Endothelial cell of umbilical vein (primary cell): ENCODE measurements around the gene MYCT1. TPM values are rescaled to one million over a fixed set of nuclear protein-coding genes. Genes with fewer than 3 reads are reported as not detected.
A peak's percentile ranks its signal among the peaks of the same experiment; 100 is the strongest.

Experiments
- BruUV-seq: library from RNA; stranded (reverse); fragments of 400-500 nt; replicated peaks from 2 replicates; lab custom pipeline; 2021; lab: Mats Ljungman, UMichigan
- CTCF ChIA-PET: fragments of 300-600, 350-600 bp; sonication (Branson Sonifier 250); formaldehyde crosslinking; loops from one replicate; lab custom pipeline; 2021; ENCODE audit warnings: antibody characterized with exemption, inconsistent platforms; lab: Charles Lee
- POLR2A ChIA-PET: fragments of 300-600, 350-600 bp; sonication (Branson Sonifier 250); formaldehyde crosslinking; loops from one replicate; lab custom pipeline; 2021; ENCODE audit warnings: antibody characterized with exemption, inconsistent platforms; lab: Charles Lee
- DNase-seq: peaks from one replicate; pipeline ENCODE4 v3.0.0-alpha.2; 2011; ENCODE audit warnings: low read depth, low spot score
- FAIRE-seq: peaks from 2 replicates; lab custom pipeline; 2011; peaks lifted over from hg19 to GRCh38; lab: Jason Lieb, UNC
- H2AFZ ChIP-seq: 2 replicates; pipeline ENCODE4 v1.6.0; 2012; ENCODE audit warnings: low read depth, low read length, control low read depth, inconsistent platforms
- H3K27ac ChIP-seq: 2 replicates; pipeline ENCODE4 v1.5.1; 2011; ENCODE audit warnings: low read depth, mild to moderate bottlenecking, control low read depth, low read length, moderate library complexity; ENCODE audit not compliant: insufficient read depth
- H3K27me3 ChIP-seq, 2 experiments: 2 replicates each; pipeline versions ENCODE4 v1.6.0 to v1.6.1; 2011; ENCODE audit warnings: low read length in 2 of 2, mixed read lengths in 1 of 2; ENCODE audit not compliant: control insufficient read depth in 2 of 2, insufficient read depth in 2 of 2
- H3K36me3 ChIP-seq, 2 experiments: 2 replicates in 1 of 2; 3 replicates in 1 of 2; pipeline ENCODE4 v1.5.1; 2011; ENCODE audit warnings: low read length in 2 of 2, mild to moderate bottlenecking in 1 of 2, moderate library complexity in 1 of 2; ENCODE audit not compliant: control insufficient read depth in 2 of 2, insufficient read depth in 2 of 2; ENCODE audit errors: extremely low read depth in 1 of 2
- H3K4me1 ChIP-seq: 3 replicates; pipeline ENCODE4 v1.5.1; 2011; ENCODE audit warnings: mild to moderate bottlenecking, low read length; ENCODE audit not compliant: control insufficient read depth, insufficient read depth; ENCODE audit errors: extremely low read depth
- H3K4me2 ChIP-seq: 2 replicates; pipeline ENCODE4 v1.6.1; 2011; ENCODE audit warnings: low read length, control low read depth, mixed read lengths; ENCODE audit not compliant: insufficient read depth
- H3K4me3 ChIP-seq, 3 experiments: fragments of 200-600 bp in 1 of 3; sonication (generic), shearing (Covaris generic) in 1 of 3; replicated peaks in 1 of 3; 2 replicates each; pipeline ENCODE4 v1.5.1; 2011 to 2016; ENCODE audit warnings: control low read depth in 3 of 3, low read length in 3 of 3, mild to moderate bottlenecking in 2 of 3, inconsistent platforms in 1 of 3, low read depth in 1 of 3, moderate library complexity in 1 of 3; ENCODE audit not compliant: insufficient read depth in 1 of 3
- H3K79me2 ChIP-seq: 2 replicates; pipeline ENCODE4 v1.6.0; 2012; ENCODE audit warnings: low read length, inconsistent platforms; ENCODE audit not compliant: control insufficient read depth, insufficient read depth
- H3K9ac ChIP-seq: replicated peaks from 2 replicates; pipeline ENCODE3; 2011; ENCODE audit warnings: low read length, control low read depth; ENCODE audit not compliant: insufficient read depth; ENCODE audit errors: extremely low read depth
- H3K9me1 ChIP-seq: replicated peaks from 3 replicates; pipeline ENCODE4 v1.6.0; 2011; ENCODE audit warnings: mild to moderate bottlenecking, low read length; ENCODE audit not compliant: control insufficient read depth, insufficient read depth; ENCODE audit errors: extremely low read depth
- H3K9me3 ChIP-seq: replicated peaks from 2 replicates; pipeline ENCODE4 v1.5.1; 2012; ENCODE audit warnings: low read length, inconsistent platforms; ENCODE audit not compliant: control insufficient read depth, insufficient read depth
- H4K20me1 ChIP-seq: replicated peaks from 2 replicates; pipeline ENCODE3; 2011; ENCODE audit warnings: mild to moderate bottlenecking, low read length; ENCODE audit not compliant: control insufficient read depth, insufficient read depth; ENCODE audit errors: extremely low read depth
- CTCF ChIP-seq, 2 donors: IDR thresholded peaks; 1 replicate in 1 of 2; 2 replicates in 1 of 2; pipeline ENCODE4 v1.5.1; 2011; ENCODE audit warnings: low read length in 2 of 2, mild to moderate bottlenecking in 2 of 2, moderate library complexity in 2 of 2, control low read depth in 1 of 2, inconsistent platforms in 1 of 2, low read depth in 1 of 2; ENCODE audit not compliant: insufficient read depth in 1 of 2; ENCODE audit errors: extremely low read depth in 1 of 2
- FOS ChIP-seq: IDR thresholded peaks from 2 replicates; pipeline ENCODE4 v1.6.1; 2011; ENCODE audit warnings: mild to moderate bottlenecking, low read length, moderate library complexity, borderline replicate concordance; ENCODE audit not compliant: insufficient read depth
- GATA2 ChIP-seq: IDR thresholded peaks from 2 replicates; pipeline ENCODE4 v1.7.0; 2011; ENCODE audit warnings: low read depth, mild to moderate bottlenecking, moderate library complexity, mixed read lengths, low read length; ENCODE audit not compliant: insufficient read length, insufficient read depth
- JUN ChIP-seq: IDR thresholded peaks from 2 replicates; pipeline ENCODE4 v1.6.1; 2011; ENCODE audit warnings: borderline replicate concordance, low read depth; ENCODE audit not compliant: insufficient read length, insufficient read depth
- MYC ChIP-seq: IDR thresholded peaks from one replicate; pipeline ENCODE4 v1.6.1; 2011; ENCODE audit warnings: mild to moderate bottlenecking, low read depth, low read length
- POLR2A ChIP-seq: IDR thresholded peaks from 2 replicates; pipeline ENCODE4 v1.6.1; 2012; ENCODE audit warnings: low read depth, mild to moderate bottlenecking, control low read depth, low read length
- POLR2AphosphoS5 ChIP-seq: IDR thresholded peaks from 2 replicates; pipeline ENCODE4 v1.6.1; 2012; ENCODE audit warnings: low read depth, mild to moderate bottlenecking, control low read depth, low read length, moderate library complexity; ENCODE audit not compliant: insufficient read depth
- dilution Hi-C: fragments of 300-500 bp; cut with MboI; formaldehyde crosslinking; loops from one replicate; pipeline ENCODE4 v1.15.0; 2019; ENCODE audit warnings: low sequenced_read_pairs; ENCODE audit not compliant: extremely low pct_ligation_motif_present
- intact Hi-C: fragments of 100-400 bp; cut with micrococcal nuclease; formaldehyde crosslinking; loops from one replicate; pipeline ENCODE4 v1.10.0; 2022
- polyA plus RNA-seq, 4 experiments: library from polyadenylated mRNA; depleted of rRNA in 3 of 4; stranded (reverse) in 3 of 4; unstranded in 1 of 4; fragments of >200 nt; gene quantifications; 2 replicates each; pipeline versions ENCODE4 v1.2.1 to v1.2.3, GENCODE V29; 2011 to 2012; ENCODE audit warnings: missing spikeins in 1 of 4
- total RNA-seq: library from RNA; stranded (reverse); gene quantifications from 2 replicates; pipeline ENCODE4 v1.2.3, GENCODE V29; 2021

Gene MYCT1
- total and polyA plus RNA-seq, 2 donors (not counting 3 experiments of a cell fraction or from before 2014, with no cell fraction given): 110 to 119 TPM

DNA sequence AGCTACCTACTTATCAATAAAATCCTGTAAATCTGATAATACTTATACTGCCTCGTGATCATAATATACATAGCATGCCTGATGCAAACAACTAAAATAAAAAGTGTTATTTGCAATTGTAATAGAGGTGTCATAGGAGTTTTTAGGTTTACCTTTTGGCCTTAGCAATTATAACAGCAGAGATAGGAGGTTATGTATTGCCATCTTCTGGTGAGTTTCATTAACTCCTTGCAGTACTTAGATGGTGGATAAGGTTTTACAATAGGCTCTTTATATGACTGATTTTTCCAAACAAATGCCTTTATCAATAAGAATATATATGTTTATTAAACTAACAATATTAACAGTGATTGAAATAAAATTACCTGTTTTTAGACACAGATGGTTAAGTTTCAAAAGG, 27.8 kb upstream of the MYCT1 start:
- Histone ChIP-seq H3K36me3 (no peaks in the 10 kb centered on the region), H3K9me3 (no peaks in the 10 kb centered on the region), H3K27me3 (no peaks in the 10 kb centered on the region), H2AFZ (no peak overlapping the region), H3K4me3 (no peak overlapping the region), H3K9me1 (no peaks in the 10 kb centered on the region), H3K4me2 (no peak overlapping the region), H3K4me1 (peaks cover 44% of the 10 kb centered on the region), H3K79me2 (no peaks in the 10 kb centered on the region), H3K9ac (no peak overlapping the region), H3K27ac (no peak overlapping the region), H4K20me1 (no peaks in the 10 kb centered on the region)
- no TSS peak for BruUV-seq
- TF ChIP-seq CTCF (IDR thresholded peaks at IDR 0.05; ENCODE audit: extremely low read depth in 1 of 2, insufficient read depth in 1 of 2, low read depth in 1 of 2, low read length in 2 of 2) (peak; percentile 8 to 22), JUN (no peak)
- FAIRE-seq (peak; percentile 38), DNase-seq (peak; percentile 67)
- ChIA-PET CTCF (interaction anchor here (0.6 to 5.4 kb wide), 19 partner anchors 22 to 399 kb away, joined by 3 to 71 read pairs (median 5); partner anchors contain the start of gene MYCT1), POLR2A (interaction anchor here (3.3 kb wide), 1 partner anchor 26 kb away, joined by 25 read pairs; the partner anchor contains the start of gene MYCT1)
- dilution Hi-C loops: no loop called here
- intact Hi-C loops: loop anchor here (1.0 to 2.0 kb wide), 5 partner anchors 118 to 369 kb away; no protein-coding TSS in a partner anchor

- ChIA-PET CTCF (interaction anchor here (0.9 to 5.4 kb wide), 21 partner anchors 9 to 403 kb away, joined by 3 to 71 read pairs (median 4); partner anchors contain the start of gene MYCT1), POLR2A (interaction anchor here (2.1 to 3.3 kb wide), 2 partner anchors 25 to 30 kb away, joined by 12 to 25 read pairs; partner anchors contain the start of gene MYCT1)
- dilution Hi-C loops: no loop called here
These were observed 26.5 kb upstream of the MYCT1 start for GRCh38 chr6:152671171-152671570.

More at GRCh38 chr6:152671171-152671570, 26.5 kb upstream of the MYCT1 start:
- Histone ChIP-seq H3K9me3 (no peaks in the 10 kb centered on the region), H4K20me1 (no peaks in the 10 kb centered on the region), H3K4me3 (peak overlapping the region in 1 of 3 experiments; percentile 19), H3K79me2 (no peaks in the 10 kb centered on the region), H3K9ac (peak overlapping the region; percentile 58), H3K27me3 (no peaks in the 10 kb centered on the region), H2AFZ (no peak overlapping the region), H3K9me1 (no peaks in the 10 kb centered on the region), H3K27ac (peak overlapping the region; percentile 75), H3K36me3 (no peaks in the 10 kb centered on the region), H3K4me1 (peaks cover 44% of the 10 kb centered on the region), H3K4me2 (peak overlapping the region; percentile 82)
- intact Hi-C loops: loop anchor here (1.0 to 2.0 kb wide), 5 partner anchors 26 to 906 kb away; partner anchors contain the start of gene MYCT1
- BruUV-seq: no TSS peak
- DNase-seq (peak; percentile 71), FAIRE-seq (peak; percentile 66)
- TF ChIP-seq CTCF (IDR thresholded peaks at IDR 0.05; ENCODE audit: extremely low read depth in 1 of 2, insufficient read depth in 1 of 2, low read depth in 1 of 2, low read length in 2 of 2) (no peak), MYC (no peak), FOS (peak; percentile 87), GATA2 (peak; percentile 61), POLR2A (no peak), POLR2AphosphoS5 (peak; percentile 42), JUN (peak; percentile 73)
